GM12872 (cell line): ENCODE results near the gene ANKRD33B.

Experiments
- CTCF ChIP-seq: IDR thresholded peaks from 3 replicates; pipeline ENCODE4 v1.5.1; 2011; ENCODE audit warnings: low read depth, mild to moderate bottlenecking, low read length, moderate library complexity; ENCODE audit not compliant: insufficient read depth

Gene ANKRD33B

GRCh38 chr5:10573487-10574145, 9.7 kb downstream of the ANKRD33B start:
- no peak for TF ChIP-seq CTCF

- peak; percentile 30; the same call in 2 of the 3 replicates for TF ChIP-seq CTCF
Measured at GRCh38 chr5:10576121-10576789, 12.4 kb downstream of the ANKRD33B start.

DNA sequence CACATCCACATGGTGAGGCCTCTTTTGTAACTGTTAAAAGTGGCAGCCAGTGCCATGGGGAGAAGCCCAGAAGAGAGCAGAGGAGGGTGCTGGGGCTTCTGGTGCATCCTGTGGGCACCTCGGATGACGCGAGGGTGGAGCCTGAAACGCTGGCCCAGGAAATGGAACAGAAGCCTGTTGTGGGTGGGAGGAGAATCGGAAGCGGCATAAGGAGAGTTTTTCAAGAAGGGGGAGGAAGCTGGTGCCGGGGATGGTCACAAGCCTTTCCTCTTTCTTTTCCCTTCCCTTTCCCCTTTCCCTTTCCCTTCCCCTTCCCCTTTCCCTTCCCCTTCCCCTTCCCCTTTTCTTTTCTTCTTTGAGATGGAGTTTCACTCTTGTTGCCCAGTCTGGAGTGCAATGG, 12.9 kb downstream of the ANKRD33B start:
- TF ChIP-seq CTCF: no peak; the same call in 2 of the 3 replicates

DNA sequence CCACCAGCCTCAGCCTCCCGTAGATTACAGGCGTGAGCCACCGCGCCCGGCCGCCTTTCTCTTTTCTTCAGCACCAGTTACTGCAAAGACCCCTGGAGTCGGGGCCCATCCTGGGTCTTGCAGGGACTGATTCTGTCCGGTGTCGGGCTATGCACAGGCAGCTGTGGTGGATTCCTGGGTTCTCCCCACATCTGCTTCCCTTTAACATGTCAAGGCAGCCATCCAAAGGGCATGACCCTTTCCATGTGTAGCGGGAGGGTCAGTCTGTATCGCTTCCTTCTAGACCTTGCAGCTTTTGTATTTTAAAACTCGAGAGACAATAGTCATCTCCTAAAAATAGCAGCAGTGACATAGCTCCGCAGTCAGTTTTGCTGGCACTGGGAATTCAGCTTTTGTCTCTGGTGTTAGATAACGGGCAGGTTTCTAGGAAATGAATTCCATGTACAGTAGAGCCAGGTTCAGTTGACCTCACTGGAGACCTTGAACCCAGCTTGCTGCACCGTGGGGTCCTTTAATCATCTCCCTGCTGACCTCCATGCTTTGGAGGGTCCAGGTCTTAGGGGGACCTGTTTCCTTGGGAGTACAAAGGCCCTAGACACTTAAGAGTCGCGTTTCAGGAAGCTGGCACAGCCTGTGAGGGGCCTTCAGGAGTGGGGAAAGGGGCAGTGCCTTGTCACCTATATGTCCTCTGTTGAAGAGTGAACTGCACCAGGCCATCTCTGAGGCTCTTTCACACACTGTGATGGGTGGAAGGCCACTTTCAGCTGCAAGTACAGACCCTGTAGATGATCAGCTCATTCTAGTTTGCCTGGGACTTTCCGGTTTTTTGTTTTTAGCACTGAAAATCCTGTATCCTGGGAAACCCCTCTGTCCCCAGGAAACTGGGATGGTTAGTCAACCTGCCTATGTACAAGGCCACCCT, 13.8 kb downstream of the ANKRD33B start:
- no peak for TF ChIP-seq CTCF

DNA sequence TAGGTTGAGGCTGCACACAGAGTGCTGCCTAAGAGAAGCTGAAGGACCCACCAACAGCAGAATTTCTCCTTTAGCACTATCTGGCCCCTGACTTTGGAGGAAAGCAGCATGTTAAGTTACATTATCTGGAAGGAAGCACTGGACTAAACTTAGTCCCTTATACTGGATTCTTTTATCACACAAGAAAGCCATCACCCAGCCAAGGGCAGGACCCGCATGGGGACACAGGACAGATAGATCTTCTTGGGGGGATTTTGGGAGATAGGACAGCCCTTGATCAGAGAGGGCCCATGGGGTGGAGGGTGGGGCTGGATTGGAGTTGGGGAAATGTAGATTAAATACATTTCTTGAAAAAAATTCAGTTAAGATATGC, 14.4 kb downstream of the ANKRD33B start:
- no peak for TF ChIP-seq CTCF

- no peak for TF ChIP-seq CTCF
Measured at GRCh38 chr5:10578869-10579268, 15.0 kb downstream of the ANKRD33B start.
